ENCODE data around the gene ALG14. TPM values are rescaled to one million over a fixed set of nuclear protein-coding genes. Genes with fewer than 3 reads are reported as not detected.

ALG14 gene
- total RNA-seq, 1 experiment from 2014 or later, result 5.7 TPM

DNA sequence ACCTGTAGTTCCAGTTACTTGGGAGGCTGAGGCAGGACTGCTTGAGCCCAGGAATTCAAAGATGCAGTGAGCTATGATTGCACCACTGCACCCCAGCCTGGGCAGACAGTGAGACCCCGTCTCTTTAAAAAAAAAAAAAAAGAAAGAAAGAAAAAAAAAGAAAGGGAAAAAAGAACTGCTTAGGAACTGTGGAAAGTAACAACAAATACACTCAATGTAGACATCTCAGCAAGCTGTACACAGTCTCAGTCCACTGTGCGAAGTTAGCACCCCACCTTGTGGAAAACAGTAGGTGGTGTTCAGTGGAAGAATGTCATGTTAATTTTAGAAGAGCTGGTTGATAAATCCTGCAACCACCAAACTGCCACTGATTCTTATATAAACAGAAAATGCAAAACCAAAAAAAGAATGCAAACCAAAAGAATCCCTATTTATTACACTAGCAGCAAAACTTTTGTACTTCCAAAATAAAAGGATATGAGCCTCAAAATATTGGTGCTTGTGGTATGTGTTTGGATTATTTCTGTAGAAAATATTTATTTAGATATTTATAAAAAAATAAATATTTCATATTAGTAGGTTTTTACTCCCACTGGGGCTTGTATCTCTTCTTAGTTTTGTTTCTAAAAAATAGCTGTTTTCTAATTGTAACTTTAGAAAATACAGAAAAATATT, 31.1 kb downstream of the ALG14 start:
- DNase-seq (ENCODE audit: low read depth, low spot score), result peak; percentile 59
- ATAC-seq, result peak; percentile 65
- no peaks in the 10 kb centered on the region for H3K9me3 ChIP-seq (ENCODE audit: control insufficient read depth in 1 of 2, insufficient read depth in 1 of 2, low read depth in 1 of 2, low read length in 2 of 2)
- H3K27me3 ChIP-seq (ENCODE audit: insufficient read depth, low read length), result no peaks in the 10 kb centered on the region
- intact Hi-C loops (cut with micrococcal nuclease), result loop anchor here (2.0 kb wide), 3 partner anchors 115 to 527 kb away; partner anchors contain the start of gene CNN3
- H3K4me2 ChIP-seq (ENCODE audit: low read length), result no peak overlapping the region
- H3K4me3 ChIP-seq (replicated peaks in 1 of 2; ENCODE audit: low read depth in 1 of 2, low read length in 2 of 2), result no peak overlapping the region
- H3K4me1 ChIP-seq (ENCODE audit: control insufficient read depth in 1 of 2, insufficient read depth in 2 of 2, low read length in 2 of 2), result peaks cover 3 to 33% of the 10 kb centered on the region in 2 experiments; a peak in 3 of 4 replicates
- no peaks in the 10 kb centered on the region for H3K79me2 ChIP-seq (ENCODE audit: insufficient read depth, low read length)
- H4K20me1 ChIP-seq (ENCODE audit: insufficient read depth), result no peaks in the 10 kb centered on the region
- no TSS peak for BruUV-seq (replicated peaks)
- ChIA-PET CTCF (interaction anchor here (0.6 to 2.8 kb wide), 21 partner anchors 17 to 561 kb away, joined by 3 to 190 read pairs (median 4); partner anchors contain the start of gene RWDD3), POLR2A (interaction anchor here (0.7 to 1.1 kb wide), 3 partner anchors 106 to 187 kb away, joined by 3 to 5 read pairs (median 4); partner anchors contain the start of gene CNN3), RAD21 (ENCODE audit: low non-redundant PET in 1 of 2, low total read pairs in 2 of 2, uncharacterized antibody in 2 of 2, unreplicated experiment in 2 of 2) (interaction anchor here (0.5 to 2.5 kb wide), 7 partner anchors 106 to 224 kb away, joined by 3 to 52 read pairs (median 4); partner anchors contain the start of gene RWDD3 (in 1 of the 2))
- H3K9me2 ChIP-seq (ENCODE audit: insufficient read depth), result no peaks in the 10 kb centered on the region
- H3K36me3 ChIP-seq (ENCODE audit: control insufficient read depth in 1 of 2, insufficient read depth in 2 of 2, low read length in 2 of 2), result no peaks in the 10 kb centered on the region
- TF ChIP-seq, protein P1, sequence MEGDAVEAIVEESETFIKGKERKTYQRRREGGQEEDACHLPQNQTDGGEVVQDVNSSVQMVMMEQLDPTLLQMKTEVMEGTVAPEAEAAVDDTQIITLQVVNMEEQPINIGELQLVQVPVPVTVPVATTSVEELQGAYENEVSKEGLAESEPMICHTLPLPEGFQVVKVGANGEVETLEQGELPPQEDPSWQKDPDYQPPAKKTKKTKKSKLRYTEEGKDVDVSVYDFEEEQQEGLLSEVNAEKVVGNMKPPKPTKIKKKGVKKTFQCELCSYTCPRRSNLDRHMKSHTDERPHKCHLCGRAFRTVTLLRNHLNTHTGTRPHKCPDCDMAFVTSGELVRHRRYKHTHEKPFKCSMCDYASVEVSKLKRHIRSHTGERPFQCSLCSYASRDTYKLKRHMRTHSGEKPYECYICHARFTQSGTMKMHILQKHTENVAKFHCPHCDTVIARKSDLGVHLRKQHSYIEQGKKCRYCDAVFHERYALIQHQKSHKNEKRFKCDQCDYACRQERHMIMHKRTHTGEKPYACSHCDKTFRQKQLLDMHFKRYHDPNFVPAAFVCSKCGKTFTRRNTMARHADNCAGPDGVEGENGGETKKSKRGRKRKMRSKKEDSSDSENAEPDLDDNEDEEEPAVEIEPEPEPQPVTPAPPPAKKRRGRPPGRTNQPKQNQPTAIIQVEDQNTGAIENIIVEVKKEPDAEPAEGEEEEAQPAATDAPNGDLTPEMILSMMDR (IDR thresholded peaks at IDR 0.05 in 2 of 3, conservative IDR thresholded peaks at IDR 0.05 in 1 of 3; ENCODE audit: borderline replicate concordance in 1 of 3, insufficient read depth in 1 of 3, low read depth in 2 of 3, low read length in 2 of 3), result peak; percentile 71 to 88 (median 71)
- TF ChIP-seq POLR2AphosphoS5 (IDR thresholded peaks at IDR 0.05; ENCODE audit: low read depth, low read length) (no peak), SRF (IDR thresholded peaks at IDR 0.05; ENCODE audit: low read depth) (no peak), RAD21 (IDR thresholded peaks at IDR 0.05; ENCODE audit: low read depth) (peak; percentile 96), EZH2phosphoT487 (IDR thresholded peaks at IDR 0.05; ENCODE audit: borderline replicate concordance) (no peak), TCF7L2 (IDR thresholded peaks at IDR 0.05; ENCODE audit: borderline replicate concordance, extremely low read depth, insufficient read depth, insufficient read length) (no peak)
- TF ChIP-seq, protein P2, sequence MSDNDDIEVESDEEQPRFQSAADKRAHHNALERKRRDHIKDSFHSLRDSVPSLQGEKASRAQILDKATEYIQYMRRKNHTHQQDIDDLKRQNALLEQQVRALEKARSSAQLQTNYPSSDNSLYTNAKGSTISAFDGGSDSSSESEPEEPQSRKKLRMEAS (IDR thresholded peaks at IDR 0.05), result no peak
- no peak overlapping the region for H3K27ac ChIP-seq (ENCODE audit: low read depth, low read length)
- H2AFZ ChIP-seq (ENCODE audit: low read depth, low read length, poor library complexity, severe bottlenecking), result no peak overlapping the region
- no peak overlapping the region for H3K9ac ChIP-seq (ENCODE audit: low read length)

Measured in HCT116 (cell line).